ENCODE results near the gene SLC26A1.

Gene SLC26A1, protein sequence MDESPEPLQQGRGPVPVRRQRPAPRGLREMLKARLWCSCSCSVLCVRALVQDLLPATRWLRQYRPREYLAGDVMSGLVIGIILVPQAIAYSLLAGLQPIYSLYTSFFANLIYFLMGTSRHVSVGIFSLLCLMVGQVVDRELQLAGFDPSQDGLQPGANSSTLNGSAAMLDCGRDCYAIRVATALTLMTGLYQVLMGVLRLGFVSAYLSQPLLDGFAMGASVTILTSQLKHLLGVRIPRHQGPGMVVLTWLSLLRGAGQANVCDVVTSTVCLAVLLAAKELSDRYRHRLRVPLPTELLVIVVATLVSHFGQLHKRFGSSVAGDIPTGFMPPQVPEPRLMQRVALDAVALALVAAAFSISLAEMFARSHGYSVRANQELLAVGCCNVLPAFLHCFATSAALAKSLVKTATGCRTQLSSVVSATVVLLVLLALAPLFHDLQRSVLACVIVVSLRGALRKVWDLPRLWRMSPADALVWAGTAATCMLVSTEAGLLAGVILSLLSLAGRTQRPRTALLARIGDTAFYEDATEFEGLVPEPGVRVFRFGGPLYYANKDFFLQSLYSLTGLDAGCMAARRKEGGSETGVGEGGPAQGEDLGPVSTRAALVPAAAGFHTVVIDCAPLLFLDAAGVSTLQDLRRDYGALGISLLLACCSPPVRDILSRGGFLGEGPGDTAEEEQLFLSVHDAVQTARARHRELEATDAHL
- 0 to 1.8 (median 0.04) reads per million in 17 experiments for total RNA-seq

DNA sequence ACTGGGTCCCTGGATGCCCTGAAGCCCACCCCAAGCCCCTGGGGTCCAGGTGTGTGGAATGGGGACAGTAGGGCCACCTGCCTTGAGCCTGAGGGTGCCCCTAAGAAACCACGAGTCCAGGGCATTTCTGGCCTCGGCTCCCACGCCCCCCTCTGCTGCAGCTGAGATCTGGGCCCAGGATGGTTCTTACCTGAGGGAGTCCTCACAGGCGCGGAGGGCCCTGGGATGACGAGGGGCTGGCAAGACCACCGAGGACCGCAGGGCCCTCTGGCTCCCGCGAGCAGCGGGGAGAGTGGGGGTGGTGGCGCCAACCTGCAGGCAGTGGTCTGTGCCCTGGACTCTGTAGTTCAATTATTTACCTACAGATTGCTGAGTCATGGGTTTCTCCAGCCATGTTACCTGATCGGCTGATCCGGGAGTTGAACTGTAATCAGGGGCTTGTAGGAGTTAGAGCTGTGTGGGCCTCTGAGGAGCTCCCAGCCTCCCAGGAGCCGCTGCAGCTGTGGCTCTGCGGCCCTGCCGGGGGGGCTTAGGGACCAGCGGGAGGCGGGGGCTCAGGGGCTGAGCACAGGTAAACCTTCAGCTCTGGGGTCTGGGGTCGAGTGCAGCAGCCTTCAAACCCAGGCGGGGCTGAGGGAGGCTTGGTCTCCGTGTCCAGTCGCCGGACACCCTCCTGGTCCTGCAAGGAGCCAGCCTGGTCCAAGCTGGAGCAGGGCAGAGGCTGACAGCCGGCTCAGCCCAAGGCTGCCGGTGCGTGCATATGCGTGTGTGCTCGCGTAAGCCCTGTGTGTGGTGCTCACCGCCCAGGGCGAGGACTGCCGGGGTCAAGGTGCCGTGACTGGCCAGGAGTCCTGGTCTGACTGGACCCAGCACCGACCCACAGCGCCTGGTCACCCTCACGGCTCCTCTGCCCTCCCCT lies at the start of gene SLC26A1:
TSS of gene SLC26A1 (minus strand) at position 294 of the 919 bp plus-strand sequence. CDS start 1,701 bp downstream, outside the sequence.
- DNase-seq, result no peak

DNA sequence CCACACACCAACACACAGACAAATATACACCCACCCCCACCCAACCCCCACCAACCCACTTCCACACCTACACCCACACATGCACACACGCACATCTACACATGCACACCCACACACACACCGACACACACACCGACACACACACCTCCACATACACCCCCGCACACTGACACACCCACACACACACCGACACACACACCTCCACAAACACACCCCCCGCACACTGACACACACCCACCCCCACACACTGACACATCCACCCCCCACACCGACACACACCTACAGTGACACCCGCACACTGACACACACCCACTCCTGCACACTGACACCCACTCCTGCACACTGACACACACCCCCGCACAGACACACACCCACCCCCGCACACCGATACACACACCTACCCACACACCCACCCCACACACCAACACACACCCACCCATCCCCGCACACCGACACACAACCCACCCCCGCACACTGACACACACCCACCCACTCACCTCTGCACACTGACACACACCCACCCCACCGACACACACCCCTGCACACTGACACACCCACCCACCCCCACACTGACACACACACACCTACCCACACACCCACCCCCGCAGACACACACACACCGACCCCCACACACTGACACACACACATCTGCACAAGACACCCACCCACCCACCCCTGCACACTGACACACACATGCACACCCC lies 49.3 kb upstream of the SLC26A1 start:
- DNase-seq, result no peak

GRCh38 chr4:1041936-1042330 lies 48.7 kb upstream of the SLC26A1 start:
- no peak for DNase-seq

GRCh38 chr4:1041147-1041935 lies 48.1 kb upstream of the SLC26A1 start:
- DNase-seq, result no peak

- DNase-seq, result no peak
Observed at GRCh38 chr4:1040344-1041146, 47.3 kb upstream of the SLC26A1 start.

DNA sequence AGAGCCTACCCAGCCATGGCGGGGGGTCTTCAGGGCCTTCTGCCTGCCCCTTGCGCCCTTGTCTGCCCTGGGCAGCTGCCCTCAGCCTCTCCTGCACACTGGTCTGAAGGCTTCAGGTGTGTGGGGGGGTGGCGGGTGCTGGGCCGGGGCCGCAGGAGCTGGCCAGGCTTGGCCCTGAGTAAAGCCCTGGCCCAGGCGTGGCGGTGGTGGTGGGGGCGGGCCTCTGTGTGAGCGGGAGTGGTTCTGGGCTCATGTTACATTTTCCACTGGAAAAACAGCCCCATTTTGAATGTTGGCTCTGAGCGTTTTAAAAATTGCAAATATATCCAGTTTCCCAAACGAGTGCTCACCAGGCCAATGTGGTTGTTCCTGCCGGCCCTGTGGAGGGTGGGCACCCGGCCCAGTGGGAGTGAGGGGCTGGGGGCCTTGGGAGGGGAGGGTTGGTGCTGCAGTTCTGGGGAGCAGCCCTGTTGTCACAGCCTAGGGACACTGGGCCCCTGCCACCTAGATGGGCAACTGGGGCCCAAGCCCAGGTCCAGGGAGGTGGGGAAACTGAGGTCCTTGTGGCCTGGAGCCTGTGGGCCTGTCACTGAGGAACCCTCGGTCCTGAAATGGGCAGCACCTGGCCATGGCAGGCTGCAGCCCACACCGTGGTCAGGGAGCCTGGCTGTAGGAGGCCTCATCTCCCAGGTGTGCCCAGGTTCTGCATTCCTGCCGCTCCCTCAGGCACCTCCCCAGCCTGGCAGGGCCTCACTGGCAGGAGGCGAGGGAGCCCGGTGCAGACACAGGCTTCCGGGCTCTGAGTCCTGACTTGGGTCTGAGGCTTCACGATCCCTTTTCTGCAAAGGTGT lies 46.5 kb upstream of the SLC26A1 start:
- DNase-seq, result no peak

DNA sequence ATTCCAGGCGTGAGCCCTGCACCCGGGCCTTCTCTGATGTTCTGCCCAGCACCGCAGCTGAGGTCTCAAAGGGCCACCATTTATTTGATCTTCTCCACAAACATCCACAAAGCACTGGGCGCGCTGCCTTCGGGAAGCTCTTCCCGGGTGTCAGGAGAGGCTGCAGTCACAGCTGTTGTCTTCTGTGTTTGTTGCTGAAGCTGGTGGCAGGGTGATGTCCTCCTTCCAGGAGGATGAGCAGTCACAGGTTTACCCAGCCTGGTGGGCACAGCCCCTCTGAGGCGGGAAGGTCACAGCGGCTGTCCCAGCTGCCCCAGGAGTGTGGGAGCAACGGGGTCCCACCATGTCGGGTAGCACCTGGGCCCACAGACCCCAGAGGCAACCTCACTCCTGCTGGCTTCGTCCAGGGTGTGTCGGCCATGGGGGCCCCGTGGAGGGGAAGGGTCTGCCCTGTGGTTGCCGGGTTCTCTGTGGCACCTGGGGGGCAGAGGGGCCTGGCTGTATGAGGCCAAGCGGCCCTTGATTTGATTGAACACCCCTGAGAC lies 45.8 kb upstream of the SLC26A1 start:
- no peak for DNase-seq

DNA sequence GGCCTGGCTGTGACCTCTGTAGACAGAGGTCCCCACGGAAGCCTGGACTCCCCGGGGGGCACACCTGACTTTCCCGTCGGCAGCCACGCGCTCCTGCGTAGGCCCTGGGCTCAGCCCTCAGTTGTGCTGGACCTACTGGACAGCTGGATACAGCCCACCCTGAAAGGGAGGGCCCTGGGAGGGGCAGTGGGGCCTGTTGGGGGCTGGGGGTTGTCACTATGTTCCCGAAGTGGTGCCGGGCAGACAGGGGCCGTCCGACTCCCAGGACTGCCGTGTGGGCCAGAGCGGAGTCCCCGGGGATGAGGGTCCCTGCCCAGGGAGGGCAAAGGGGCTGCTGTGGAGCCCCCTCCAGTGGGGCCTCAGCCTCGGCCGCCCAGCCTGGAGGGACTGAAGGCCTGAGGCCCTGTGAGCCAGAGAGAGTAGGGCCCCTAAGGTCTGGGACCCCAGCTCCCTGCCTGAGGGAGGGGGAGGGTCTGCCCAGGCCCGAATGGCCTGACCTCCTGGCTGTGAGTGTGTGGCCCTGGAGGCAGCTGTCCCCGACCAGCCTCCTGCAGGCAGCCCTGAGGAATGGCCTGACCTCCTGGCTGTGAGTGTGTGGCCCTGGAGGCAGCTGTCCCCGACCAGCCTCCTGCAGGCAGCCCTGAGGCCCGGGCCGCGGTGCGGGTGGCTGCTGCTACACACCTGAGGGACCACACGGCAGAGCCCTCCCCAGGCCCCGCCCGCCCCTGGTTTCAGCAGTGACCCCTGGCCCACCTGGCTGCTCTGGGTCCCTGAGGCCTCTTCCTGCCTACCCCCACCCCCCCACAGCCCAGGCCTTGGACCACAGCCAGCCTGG lies 44.0 kb upstream of the SLC26A1 start:
- no peak for DNase-seq

DNA sequence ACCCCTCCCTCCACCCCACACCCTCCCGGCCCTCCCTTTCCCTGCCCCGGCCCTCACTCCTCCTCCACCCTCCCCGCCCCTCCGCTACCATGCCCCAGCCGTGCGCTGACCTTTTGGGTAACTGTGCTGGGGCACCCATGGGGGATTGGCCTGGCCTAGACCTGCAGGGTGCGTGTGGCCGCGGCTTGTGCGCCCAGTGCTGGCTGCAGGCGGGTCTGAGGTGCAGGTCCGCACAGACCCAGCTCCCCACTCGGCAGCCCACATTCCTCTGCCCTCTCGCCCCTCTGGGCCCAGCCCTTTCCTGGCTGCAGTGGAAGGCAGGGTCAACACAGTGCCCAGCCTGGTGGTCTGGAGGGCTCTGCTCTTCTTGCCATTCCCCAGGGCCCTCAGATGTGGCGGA lies 42.9 kb upstream of the SLC26A1 start:
- no peak for DNase-seq

GRCh38 chr4:1035510-1035909 lies 42.3 kb upstream of the SLC26A1 start:
- no peak for DNase-seq

GRCh38 chr4:1033840-1034551 lies 40.8 kb upstream of the SLC26A1 start:
- no peak for DNase-seq

- DNase-seq, result no peak
Observed at GRCh38 chr4:1032861-1033260, 39.7 kb upstream of the SLC26A1 start.

DNA sequence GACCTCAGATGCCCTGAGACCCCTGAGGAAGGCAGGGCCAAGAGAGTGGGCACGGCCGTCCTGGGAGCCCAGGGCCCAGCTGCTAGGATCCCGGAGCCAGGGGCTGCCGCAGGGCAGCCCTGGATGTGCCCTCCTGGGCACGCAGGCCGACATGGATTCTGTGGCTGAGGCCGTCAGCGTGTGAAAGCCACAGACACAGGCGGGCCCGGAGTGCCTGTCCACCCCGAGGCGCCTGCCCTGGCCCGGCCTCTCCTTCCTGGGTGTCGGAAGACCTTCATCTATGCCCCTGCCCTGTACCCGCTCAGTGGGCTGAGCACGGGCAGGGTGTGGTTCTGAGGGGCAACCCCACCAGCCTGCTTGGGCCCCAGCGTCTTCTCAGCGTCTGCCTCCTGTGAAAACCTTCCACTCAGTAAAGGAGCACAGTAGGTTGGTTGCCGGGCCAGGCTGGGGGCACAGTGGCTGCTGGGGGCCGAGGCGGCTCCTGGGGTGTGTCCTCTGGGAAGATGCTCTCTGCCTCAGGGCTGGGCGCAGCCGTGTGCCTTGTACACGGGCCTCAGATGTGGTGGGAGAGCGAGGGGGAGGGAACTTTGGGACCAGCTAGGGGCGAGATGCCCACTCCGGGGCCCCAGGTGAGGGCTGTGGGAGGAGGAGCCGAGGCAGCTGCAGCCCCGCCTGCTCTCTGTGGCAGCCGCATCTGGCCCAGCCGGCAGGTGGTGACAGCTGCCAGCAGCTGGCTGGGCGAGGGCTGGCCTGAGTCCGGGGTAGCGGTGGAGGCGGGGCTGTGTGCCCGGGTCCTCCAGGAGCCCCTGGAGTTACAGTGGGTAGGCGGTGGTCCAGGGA lies 39.0 kb upstream of the SLC26A1 start:
- no peak for DNase-seq

DNA sequence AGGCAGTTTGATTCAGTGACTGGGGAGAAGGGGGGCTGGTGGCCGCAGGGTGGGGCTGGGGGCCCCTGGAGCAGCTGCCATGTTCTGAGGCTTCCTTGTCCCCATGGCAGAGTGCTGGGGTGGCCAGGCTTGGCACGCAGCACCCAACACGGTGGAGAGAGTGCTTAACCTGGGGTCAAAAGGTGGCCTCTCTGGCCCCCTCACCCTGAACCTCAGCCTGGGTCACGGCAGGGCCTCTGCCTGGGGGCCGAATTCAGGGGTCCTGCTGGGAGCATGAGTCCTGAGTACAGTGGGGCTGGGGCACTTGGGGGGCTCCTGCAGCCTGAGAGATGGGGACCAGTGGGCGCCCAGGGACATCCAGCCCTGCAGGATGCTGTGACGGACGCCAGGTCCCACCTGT lies 38.1 kb upstream of the SLC26A1 start:
- DNase-seq, result no peak

GRCh38 chr4:1030559-1030958 lies 37.4 kb upstream of the SLC26A1 start:
- no peak for DNase-seq

DNA sequence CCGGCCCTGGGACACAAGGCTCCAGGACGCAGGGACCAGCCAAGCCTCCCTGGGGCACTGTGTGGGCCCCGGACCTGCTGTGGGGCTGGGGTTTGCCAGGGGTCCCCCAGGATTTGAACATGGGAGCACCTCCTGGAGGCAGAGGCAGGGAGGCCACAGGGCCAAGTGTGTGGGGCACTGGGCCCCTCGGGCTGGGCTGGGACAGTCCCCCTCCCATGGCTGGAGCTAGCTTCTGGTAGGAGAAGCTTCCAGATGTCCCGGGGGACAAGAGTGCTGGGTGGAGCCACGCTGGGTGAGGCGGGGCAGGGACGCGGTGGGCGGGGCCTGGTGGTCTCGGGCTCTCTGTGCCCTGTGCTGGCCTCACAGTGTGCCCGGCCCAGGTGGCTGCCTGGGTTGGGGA lies 36.8 kb upstream of the SLC26A1 start:
- no peak for DNase-seq

DNA sequence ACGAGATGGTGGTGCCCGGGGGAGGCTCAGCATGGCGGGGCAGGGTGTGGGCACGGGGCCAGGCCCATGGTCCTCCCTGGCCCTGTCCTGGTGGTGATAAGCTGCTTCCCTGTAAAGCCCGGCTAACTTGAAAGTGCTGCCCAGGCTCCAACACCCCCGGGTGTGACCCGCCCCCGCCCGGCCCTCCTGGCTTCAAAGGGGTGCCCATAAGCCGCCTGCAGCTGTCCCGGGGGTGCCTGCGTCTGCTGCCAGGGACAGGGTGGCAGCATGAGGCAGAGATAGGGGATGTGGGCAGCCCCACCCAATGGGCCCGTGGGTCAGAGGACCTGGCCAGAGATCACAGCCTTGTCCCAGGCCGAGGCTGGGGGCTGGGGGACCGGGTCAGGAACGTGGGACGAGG lies 36.3 kb upstream of the SLC26A1 start:
- no peak for DNase-seq
